Activated CD8-positive, alpha-beta T cell treated with anti-CD3 and anti-CD28 coated beads for 36 hours (primary cell): ENCODE results near the gene TMEM144. TPM values are rescaled to one million over a fixed set of nuclear protein-coding genes. Genes with fewer than 3 reads are reported as not detected.

ENCODE experiments used
- ATAC-seq: fragments of 200-7000 bp; cut with Tn5 transposase; one replicate; pipeline ENCODE4 v1.10.0; 2021; ENCODE audit warnings: mild to moderate bottlenecking, moderate library complexity
- CTCF ChIA-PET: fragments of 350-600 bp; sonication (Branson Sonifier 250); formaldehyde crosslinking; loops from one replicate; lab custom pipeline; 2021; ENCODE audit warnings: antibody characterized with exemption; lab: Charles Lee
- POLR2A ChIA-PET: fragments of 350-600 bp; sonication (Branson Sonifier 250); formaldehyde crosslinking; loops from one replicate; lab custom pipeline; 2021; ENCODE audit warnings: antibody characterized with exemption; lab: Charles Lee
- DNase-seq: peaks from one replicate; pipeline ENCODE4 v3.0.0-alpha.2; 2020
- H3K27ac Mint-ChIP-seq: one replicate; pipeline ENCODE4 v1.8.0; 2021; ENCODE audit warnings: mild to moderate bottlenecking, mixed read lengths
- H3K27me3 Mint-ChIP-seq: one replicate; pipeline ENCODE4 v1.8.0; 2021; ENCODE audit warnings: mixed read lengths
- H3K36me3 Mint-ChIP-seq: one replicate; pipeline ENCODE4 v1.8.0; 2021; ENCODE audit warnings: low read depth, mixed read lengths
- H3K4me1 Mint-ChIP-seq: one replicate; pipeline ENCODE4 v1.8.0; 2021; ENCODE audit warnings: low read depth, mixed read lengths
- H3K4me3 Mint-ChIP-seq: one replicate; pipeline ENCODE4 v1.8.0; 2021; ENCODE audit warnings: mild to moderate bottlenecking, moderate library complexity, mixed read lengths
- H3K9me3 Mint-ChIP-seq: one replicate; pipeline ENCODE4 v1.8.0; 2021; ENCODE audit warnings: mixed read lengths
- intact Hi-C: fragments of 100-400 bp; cut with micrococcal nuclease; formaldehyde crosslinking; loops from one replicate; pipeline ENCODE4 v1.10.0; 2022
- total RNA-seq, 2 experiments: library from RNA; stranded (reverse); gene quantifications; one replicate each; pipeline ENCODE4 v1.2.3, GENCODE V29; 2021
- TF ChIP-seq, protein P1 (sequence below): fragments of 200-600 bp; IDR thresholded peaks from one replicate; pipeline ENCODE4 v1.8.0; 2022; ENCODE audit warnings: antibody characterized with exemption, mild to moderate bottlenecking

The TMEM144 gene
- total RNA-seq, 2 experiments from 2014 or later = 0.09 TPM; not detected in 1

DNA sequence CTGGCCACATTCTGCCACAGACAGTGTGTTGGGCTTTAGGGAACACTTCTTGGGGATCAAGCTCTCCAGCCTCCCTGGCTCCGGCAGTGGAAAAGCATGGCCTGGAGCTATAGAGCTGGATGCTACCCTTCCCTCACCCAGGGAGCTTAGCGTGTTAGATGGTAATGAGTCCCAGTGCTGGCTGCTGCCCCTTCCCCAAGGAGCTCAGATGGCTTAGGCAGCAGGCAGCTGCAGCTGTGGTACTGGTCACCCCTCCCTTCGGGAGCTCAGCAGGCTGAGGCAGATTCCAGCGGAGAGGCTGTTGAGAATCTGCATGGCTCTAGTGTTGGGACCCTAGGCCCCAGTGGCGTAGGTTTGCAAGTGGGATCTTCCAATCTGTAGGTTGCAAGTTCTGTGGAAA lies 19.5 kb downstream of the TMEM144 start:
- Mint-ChIP-seq H3K4me1 (no peaks in the 10 kb centered on the region), H3K36me3 (no peaks in the 10 kb centered on the region), H3K27me3 (no peaks in the 10 kb centered on the region), H3K4me3 (no peak overlapping the region), H3K9me3 (peaks cover 3% of the 10 kb centered on the region), H3K27ac (no peak overlapping the region)
- intact Hi-C loops = no loop called here
- TF ChIP-seq, protein P1, sequence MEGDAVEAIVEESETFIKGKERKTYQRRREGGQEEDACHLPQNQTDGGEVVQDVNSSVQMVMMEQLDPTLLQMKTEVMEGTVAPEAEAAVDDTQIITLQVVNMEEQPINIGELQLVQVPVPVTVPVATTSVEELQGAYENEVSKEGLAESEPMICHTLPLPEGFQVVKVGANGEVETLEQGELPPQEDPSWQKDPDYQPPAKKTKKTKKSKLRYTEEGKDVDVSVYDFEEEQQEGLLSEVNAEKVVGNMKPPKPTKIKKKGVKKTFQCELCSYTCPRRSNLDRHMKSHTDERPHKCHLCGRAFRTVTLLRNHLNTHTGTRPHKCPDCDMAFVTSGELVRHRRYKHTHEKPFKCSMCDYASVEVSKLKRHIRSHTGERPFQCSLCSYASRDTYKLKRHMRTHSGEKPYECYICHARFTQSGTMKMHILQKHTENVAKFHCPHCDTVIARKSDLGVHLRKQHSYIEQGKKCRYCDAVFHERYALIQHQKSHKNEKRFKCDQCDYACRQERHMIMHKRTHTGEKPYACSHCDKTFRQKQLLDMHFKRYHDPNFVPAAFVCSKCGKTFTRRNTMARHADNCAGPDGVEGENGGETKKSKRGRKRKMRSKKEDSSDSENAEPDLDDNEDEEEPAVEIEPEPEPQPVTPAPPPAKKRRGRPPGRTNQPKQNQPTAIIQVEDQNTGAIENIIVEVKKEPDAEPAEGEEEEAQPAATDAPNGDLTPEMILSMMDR = no peak
- ChIA-PET CTCF (no interaction called here), POLR2A (no interaction called here)
- no peak for DNase-seq
- no peak for ATAC-seq

DNA sequence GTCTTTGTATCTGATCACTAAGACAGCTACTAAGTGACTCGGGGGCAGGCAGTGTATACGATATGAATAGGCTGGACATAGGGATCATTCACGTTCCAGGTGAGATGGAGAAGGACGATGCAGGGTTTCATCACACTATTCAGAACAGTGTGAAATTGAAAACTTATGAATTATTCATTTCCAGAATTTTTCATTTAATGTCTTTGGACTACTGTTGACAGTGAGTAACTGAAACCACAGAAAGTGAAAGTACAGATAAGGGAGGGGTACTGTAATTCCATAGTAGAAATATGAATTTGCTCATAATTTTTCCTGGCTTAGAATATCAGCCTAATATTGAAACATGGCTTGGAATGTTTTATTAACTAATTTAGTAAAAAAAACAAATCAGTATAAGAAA lies 24.4 kb downstream of the TMEM144 start:
- intact Hi-C loops = no loop called here
- H3K36me3 Mint-ChIP-seq = no peaks in the 10 kb centered on the region
- DNase-seq = no peak
- ATAC-seq = no peak
- ChIA-PET CTCF (interaction anchor here (1.3 kb wide), 1 partner anchor 18 kb away, joined by 4 read pairs; no protein-coding TSS in a partner anchor), POLR2A (no interaction called here)
- H3K27ac Mint-ChIP-seq = no peak overlapping the region
- H3K27me3 Mint-ChIP-seq = no peaks in the 10 kb centered on the region
- no peaks in the 10 kb centered on the region for H3K4me1 Mint-ChIP-seq
- H3K4me3 Mint-ChIP-seq = no peak overlapping the region
- TF ChIP-seq, protein P1 = no peak
- H3K9me3 Mint-ChIP-seq = peaks cover 3% of the 10 kb centered on the region

DNA sequence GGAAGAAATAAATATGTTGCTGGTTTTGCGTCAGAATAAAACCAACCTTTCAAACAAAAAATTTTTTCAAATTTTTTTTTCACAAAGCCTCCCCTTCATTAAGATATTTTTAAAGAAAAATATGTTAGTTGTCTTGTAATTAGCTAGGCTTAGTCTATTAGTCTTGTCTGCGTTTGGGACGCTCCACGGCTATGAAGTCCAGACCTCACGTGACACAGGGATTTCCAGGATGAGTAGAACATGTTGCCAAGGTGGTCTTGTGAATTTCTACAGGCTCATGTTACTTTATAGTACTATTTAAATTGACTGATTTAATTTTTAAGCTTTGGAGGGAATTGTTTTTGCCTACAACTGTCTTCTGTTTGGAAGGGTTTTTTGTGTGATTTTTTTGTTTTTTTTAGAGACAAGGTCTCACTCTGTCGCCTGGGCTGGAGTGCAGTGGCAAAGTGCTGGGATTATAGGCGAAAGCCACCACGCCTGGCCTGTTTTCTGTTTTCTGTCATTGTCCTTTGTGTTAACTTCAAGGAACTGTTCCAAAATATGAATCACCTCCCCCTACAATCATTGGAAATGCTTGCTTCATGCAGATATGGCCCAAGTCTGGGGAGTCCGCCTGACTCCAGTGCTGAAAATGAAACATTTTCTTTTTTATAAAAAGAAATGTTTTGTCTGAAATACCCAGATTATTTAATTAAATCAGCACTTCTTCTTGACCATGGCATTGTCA lies 26.2 kb downstream of the TMEM144 start:
- POLR2A ChIA-PET = no interaction called here
- no peak overlapping the region for H3K27ac Mint-ChIP-seq

DNA sequence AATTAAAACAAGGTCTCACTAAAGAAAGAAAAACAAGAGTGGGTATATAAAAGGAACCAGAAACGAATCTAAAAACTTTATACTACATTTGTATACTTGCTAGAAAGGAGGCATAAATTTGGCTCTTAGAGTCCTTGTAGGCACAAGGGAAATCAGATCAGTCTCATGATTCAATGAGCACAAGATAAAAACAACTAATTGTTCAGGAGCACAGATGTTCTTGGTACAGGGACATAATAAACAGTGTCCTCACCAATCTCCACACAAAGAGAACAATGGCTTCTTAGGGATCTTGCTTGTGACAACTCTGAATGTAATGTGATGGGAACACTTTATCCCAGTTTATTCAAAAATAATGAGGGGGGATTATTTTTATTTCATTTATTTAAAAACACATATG lies 28.3 kb downstream of the TMEM144 start:
- ChIA-PET POLR2A (no interaction called here), CTCF (no interaction called here)
- Mint-ChIP-seq H3K4me3 (no peak overlapping the region), H3K27ac (no peak overlapping the region), H3K4me1 (no peaks in the 10 kb centered on the region), H3K9me3 (no peaks in the 10 kb centered on the region), H3K27me3 (no peaks in the 10 kb centered on the region), H3K36me3 (no peaks in the 10 kb centered on the region)
- TF ChIP-seq, protein P1 = no peak
- intact Hi-C loops = no loop called here
- DNase-seq (no peak), ATAC-seq (no peak)

More for the DNA sequence above, 26.2 kb downstream of the TMEM144 start:
- CTCF ChIA-PET = no interaction called here
- no peaks in the 10 kb centered on the region for H3K36me3 Mint-ChIP-seq
- DNase-seq = no peak
- H3K27me3 Mint-ChIP-seq = no peaks in the 10 kb centered on the region
- ATAC-seq = no peak
- no peak overlapping the region for H3K4me3 Mint-ChIP-seq
- H3K9me3 Mint-ChIP-seq = peaks cover 3% of the 10 kb centered on the region
- TF ChIP-seq, protein P1 = no peak
- H3K4me1 Mint-ChIP-seq = no peaks in the 10 kb centered on the region
- intact Hi-C loops = no loop called here

DNA sequence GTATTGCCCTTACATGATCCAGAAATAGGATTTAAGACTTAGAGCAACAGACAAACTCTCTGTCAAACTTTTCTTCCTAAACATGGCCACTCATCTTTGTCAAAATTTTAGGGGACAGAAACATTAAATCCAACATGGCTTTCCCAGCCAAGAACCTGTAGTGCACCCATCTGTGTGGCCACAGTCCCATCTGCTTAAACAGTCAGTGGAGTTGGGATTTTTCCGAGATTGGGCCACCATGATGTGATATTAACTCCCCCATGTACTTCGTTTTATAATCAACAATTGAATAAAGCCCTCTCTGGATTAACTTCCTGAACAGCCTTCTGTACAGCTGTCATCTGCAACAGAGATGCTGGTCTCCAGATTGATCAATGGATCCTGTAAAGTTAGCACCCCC lies 28.9 kb downstream of the TMEM144 start:
- DNase-seq = no peak
- H3K36me3 Mint-ChIP-seq = no peaks in the 10 kb centered on the region
- ChIA-PET POLR2A (no interaction called here), CTCF (no interaction called here)
- no peaks in the 10 kb centered on the region for H3K27me3 Mint-ChIP-seq
- H3K27ac Mint-ChIP-seq = no peak overlapping the region
- no peaks in the 10 kb centered on the region for H3K4me1 Mint-ChIP-seq
- H3K9me3 Mint-ChIP-seq = no peaks in the 10 kb centered on the region
- intact Hi-C loops = no loop called here
- TF ChIP-seq, protein P1 = no peak
- no peak for ATAC-seq
- H3K4me3 Mint-ChIP-seq = no peak overlapping the region
